HG02623 (cell line): ENCODE results near the gene CCSER2.
A peak's percentile ranks its signal among the peaks of the same experiment; 100 is the strongest.
"Not testable (repeated sequence)": the region's sequence is repeated elsewhere in the genome, so short reads cannot be mapped to it uniquely, and the experiment has no call there.

ENCODE experiments used
- ATAC-seq: cut with Tn5 transposase; IDR thresholded peaks from one replicate; pipeline ENCODE4 v1.9.1; 2021; ENCODE audit warnings: moderate library complexity; ENCODE audit not compliant: unreplicated experiment

CCSER2 gene

GRCh38 chr10:84390364-84390763 lies 62.0 kb downstream of the CCSER2 start:
- no peak for ATAC-seq

GRCh38 chr10:84391326-84391725 lies 62.9 kb downstream of the CCSER2 start:
- ATAC-seq, result no peak

DNA sequence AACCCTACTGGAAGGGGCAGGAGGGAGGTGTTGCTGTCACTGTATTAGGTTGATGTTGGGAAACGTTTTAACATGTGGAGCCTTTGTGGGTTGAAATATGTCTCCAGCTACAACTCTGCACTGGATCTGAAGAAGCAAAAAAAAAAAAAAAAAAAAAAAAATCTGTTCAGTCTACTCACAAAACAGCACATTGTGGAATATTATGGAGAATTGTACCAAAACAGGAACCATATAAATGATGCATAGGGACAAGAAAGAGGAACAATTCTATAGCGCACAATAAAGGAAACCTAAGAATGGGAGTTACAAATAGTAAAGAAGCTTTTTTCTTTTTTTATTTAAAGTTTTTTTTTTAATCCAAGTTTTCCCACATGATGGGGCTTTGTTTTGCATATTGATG lies 63.8 kb downstream of the CCSER2 start:
- no peak for ATAC-seq

DNA sequence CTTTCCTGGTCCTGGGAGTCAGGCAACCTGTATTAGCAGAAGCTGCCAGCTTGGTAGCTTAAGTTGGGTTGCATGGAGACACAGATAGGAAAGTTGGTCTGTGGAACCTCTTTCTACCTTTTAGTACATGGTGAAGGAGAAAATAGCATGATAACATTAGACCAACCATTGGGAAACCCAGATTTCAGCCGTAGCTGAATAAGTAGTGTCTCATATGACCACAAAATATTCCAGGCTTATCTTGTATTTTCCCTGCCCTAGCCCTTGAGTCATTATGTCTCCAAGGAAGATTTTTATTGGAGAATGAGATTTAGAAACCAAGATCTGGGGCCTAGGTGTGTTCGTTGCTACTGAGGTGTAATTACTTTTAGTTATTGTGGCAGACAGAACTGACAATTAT lies 67.2 kb downstream of the CCSER2 start:
- ATAC-seq, result no peak

GRCh38 chr10:84397735-84398144 lies 69.4 kb downstream of the CCSER2 start:
- peak; percentile 74 for ATAC-seq

- ATAC-seq, result no peak
Measured at GRCh38 chr10:84398696-84399095, 70.3 kb downstream of the CCSER2 start.

- ATAC-seq, result no peak
Measured at GRCh38 chr10:84401854-84402611, 73.6 kb downstream of the CCSER2 start.

DNA sequence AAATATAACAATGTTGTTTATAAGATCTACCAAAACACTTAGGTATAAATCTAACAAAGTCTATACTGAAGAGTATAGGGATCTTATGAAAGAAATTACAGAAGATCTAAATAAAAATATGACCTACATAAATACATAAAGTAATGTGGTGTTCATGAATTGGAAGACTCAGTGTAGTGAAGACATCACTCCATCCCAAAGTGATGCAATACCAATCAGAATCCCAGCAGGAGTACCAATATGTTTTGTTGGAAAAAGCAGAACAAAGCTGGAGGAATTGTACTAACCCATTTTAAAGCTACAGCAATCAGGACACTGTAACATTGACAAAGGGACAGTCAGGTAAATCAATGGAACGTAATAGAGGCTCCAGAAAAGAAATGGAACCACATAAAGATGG lies 76.4 kb downstream of the CCSER2 start:
- ATAC-seq, result no peak

DNA sequence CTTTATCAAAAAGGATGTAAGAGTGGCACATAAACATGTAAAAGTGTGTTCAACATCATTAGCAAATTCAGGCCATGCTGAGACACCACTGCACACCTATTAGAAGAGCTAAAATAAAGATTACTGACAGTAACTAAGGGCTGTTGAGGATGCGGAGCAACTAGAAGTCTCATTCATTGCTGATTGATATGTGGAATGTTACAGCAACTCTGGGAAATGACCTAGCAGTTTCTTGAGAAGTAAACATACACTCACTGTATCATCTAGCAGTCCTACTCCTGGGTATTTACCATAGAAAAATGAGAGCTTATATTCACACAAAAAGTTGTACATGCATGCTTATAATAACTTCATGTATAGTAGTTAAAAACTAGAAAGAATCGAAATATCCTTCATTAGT lies 77.3 kb downstream of the CCSER2 start:
- ATAC-seq, result no peak

- ATAC-seq, result no peak
Measured at GRCh38 chr10:84406561-84406960, 78.2 kb downstream of the CCSER2 start.

DNA sequence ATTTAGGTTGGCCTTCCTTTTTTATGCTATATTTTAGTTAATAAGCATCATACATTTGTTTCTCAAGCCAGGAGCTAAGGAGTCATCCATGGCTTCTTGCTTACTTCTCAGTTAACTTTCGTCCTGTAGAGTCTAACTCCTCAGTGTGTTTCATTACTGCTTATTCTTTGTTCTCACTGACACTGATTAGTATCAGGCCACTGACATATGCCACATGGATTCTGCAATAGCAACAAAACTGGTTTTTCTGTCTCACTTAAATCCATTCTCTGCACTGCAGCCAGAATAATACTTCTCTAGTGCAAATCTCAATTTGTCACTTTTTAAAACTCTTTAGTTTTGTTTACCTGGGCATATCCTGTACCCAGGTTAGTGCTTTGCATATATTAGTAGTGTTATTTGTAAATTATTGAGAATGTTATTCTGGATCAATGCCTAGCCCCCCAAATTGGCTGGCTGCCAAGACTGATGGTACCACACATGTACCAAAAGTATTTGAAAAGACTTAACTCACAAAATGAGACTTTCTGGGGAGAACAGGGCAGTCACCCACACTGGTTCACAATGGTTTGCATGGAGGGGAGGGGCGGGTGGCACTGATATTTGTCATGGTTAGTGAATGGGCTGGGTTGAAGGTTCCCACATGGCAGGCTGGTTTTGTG lies 79.1 kb downstream of the CCSER2 start:
- no peak for ATAC-seq

DNA sequence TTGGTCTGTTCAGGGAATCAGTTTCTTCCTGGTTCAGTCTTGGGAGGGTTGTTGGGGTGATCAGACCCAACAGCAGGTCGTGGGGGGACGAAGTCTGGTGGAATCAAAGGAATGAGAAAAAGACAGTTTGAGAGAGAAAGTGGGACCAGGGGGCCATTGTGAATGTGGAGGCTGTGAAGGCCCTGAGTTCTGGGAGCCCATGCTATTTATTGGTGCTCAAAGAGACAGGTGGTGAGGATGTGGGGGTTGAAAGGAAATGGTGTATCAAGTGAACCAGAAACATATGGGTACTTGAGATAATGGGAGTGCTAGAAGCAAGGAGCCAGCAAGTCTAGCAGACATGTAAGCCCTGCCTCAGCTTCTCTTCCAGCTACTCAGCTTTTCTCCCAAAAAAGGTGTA lies 84.1 kb downstream of the CCSER2 start:
- ATAC-seq, result no peak

DNA sequence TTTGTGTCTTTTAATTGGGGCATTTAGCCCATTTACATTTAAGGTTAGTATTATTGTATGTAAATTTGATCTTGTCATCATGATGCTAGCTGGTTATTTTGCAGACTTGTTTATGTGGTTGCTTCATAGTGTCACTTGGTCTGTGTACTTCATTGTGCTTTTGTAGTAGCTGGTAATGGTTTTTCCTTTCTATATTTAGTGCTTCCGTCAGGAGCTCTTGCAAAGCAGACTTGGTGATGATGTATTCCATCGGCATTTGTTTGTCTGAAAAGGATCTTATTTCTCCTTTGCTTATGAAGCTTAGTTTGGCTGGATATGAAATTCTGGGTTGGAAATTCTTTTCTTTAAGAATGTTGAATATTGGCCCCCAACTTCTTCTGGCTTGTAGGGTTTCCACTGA lies 85.7 kb downstream of the CCSER2 start:
- not testable (repeated sequence) for ATAC-seq

- ATAC-seq, result no peak
Measured at GRCh38 chr10:84415539-84416244, 87.3 kb downstream of the CCSER2 start.

- no peak for ATAC-seq
Measured at GRCh38 chr10:84416245-84416555, 87.8 kb downstream of the CCSER2 start.

DNA sequence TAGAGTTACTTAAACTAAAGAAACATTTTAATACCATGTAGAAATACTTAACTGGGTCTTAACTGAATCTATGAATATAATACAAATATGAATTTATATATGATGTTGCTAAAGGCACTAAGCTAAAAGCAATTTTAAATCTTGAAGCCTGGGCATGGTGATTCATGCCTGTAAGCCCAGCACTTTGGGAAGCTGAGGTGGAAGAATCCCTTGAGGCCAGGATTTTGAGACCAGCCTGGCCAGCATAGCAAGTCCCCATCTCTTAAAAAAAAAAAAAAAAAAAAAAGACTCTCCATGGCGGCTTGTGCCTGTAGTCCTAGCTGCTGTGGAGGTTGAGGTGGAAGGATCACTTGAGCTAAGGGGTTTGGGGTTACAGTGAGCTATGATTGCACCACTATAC lies 95.3 kb downstream of the CCSER2 start:
- ATAC-seq, result no peak

GRCh38 chr10:84424731-84425167 lies 96.4 kb downstream of the CCSER2 start:
- ATAC-seq, result no peak

DNA sequence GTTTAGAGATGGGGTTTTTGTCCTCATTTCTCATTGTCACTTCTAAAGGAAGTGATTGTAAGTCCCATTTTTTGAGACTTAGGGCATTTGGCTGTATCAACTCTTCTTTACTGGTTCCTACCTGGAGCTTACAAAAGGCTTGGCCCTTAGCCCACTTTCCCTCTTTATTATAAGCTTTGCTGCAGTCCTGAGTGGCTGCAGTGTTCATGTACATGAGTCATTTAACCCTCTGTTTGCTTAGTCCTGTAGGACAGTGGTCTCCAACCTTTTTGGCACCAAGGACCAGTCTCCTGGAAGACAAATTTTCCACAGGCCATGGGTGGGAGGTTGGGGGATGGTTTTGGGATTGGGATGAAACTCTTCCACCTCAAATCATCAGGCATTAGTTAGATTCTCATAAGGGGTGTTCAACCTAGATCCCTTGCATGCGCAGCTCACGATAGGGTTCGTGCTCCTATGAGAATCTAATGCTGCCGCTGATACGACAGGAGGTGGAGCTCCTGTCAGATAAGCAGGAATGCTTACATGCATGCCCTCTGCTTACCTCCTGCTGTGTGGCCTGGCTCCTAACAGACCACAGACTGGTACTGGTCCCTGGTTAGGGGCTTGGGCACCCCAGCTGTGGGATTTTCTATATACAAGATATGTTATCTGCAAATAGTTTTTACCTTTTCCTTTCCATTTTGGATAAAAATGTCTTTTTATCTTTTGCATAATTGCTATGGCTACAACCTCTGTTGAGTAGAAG lies 99.7 kb downstream of the CCSER2 start:
- no peak for ATAC-seq

DNA sequence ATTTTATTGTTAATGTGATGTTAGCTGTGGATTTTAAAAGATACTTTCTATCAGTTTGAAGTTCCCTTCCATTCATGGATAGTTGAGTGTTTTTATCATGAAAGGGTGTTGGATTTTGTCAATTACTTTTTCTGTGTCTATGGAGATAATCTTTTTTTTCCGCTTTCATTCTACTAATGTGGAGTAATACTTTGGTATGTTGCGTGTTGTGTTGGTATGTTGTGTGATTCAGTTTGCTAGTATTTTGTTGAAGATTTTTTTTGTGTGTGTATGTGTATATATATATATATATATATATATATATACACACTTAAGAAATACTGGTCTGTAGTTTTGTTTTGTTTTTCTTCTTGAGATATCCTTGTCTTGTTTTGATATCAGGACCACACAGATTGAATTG lies 100.3 kb downstream of the CCSER2 start:
- ATAC-seq, result no peak

GRCh38 chr10:84429926-84430520 lies 101.6 kb downstream of the CCSER2 start:
- peak; percentile 94 for ATAC-seq

DNA sequence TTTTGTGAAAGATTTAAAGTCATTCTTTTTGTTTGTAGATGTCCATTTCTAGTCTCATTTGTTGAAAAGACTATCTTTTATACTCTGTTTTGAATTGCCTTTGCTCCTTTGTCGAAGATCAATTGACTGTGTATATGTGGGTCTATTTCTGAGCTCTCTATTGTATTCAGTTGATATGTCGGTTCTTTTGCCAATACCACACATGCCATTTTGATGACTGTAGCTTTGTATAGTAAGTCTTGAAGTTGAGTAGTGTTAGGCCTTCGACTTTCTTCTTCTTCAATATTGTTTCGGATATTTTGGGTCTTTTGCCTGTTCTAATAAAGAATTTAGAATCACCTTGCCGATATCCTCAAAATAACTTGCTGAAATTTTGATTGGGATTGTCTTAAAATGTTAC lies 104.5 kb downstream of the CCSER2 start:
- no peak for ATAC-seq
